Measurements from ENCODE around the gene DACT2. TPM values are rescaled to one million over a fixed set of nuclear protein-coding genes. Genes with fewer than 3 reads are reported as not detected.
"Not testable (repeated sequence)": the region's sequence is repeated elsewhere in the genome, so short reads cannot be mapped to it uniquely, and the experiment has no call there.

DACT2 gene
- total and polyA plus RNA-seq, 7 donors = 0.01 to 0.17 TPM; not detected in 5

DNA sequence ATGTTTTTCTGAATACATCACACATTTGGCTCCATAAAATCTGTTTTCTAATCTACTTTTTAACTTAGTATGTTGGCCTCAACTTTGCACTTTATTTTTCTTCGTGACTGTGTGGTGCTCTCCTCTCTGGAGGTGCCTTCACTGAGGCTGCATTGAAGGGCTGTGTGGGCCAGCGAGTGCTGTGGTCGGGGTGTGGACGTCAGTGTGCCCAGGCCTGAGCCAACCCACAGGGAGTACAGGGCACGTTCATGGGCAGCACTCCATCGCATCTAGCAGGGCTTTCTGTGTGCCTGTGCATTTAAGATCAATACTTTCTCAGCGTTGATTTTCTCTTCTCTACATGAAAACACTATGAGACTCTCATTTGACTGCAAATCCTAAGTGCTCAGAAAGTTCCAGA is 37.8 kb downstream of the DACT2 start:
- ATAC-seq = no peak
- Histone ChIP-seq H3K27me3 (ENCODE audit: insufficient read depth in 3 of 3, low read length in 2 of 3) (peaks cover 0 to 25% (median 16%) of the 10 kb centered on the region in 3 donors), H3K4me3 (no peak overlapping the region), H3K4me1 (no peaks in the 10 kb centered on the region), H3K36me3 (ENCODE audit: insufficient read depth in 1 of 2, low read depth in 1 of 2) (no peaks in the 10 kb centered on the region), H3K27ac (no peak overlapping the region), H3K9me3 (no peaks in the 10 kb centered on the region)
- DNase-seq = no peak
- WGBS, 3 donors = 78 to 91% (median 90%) methylated on average over 7 of the region's 7 CpGs
- intact Hi-C loops (cut with DNase I) = no loop called here
- TF ChIP-seq, protein P1, sequence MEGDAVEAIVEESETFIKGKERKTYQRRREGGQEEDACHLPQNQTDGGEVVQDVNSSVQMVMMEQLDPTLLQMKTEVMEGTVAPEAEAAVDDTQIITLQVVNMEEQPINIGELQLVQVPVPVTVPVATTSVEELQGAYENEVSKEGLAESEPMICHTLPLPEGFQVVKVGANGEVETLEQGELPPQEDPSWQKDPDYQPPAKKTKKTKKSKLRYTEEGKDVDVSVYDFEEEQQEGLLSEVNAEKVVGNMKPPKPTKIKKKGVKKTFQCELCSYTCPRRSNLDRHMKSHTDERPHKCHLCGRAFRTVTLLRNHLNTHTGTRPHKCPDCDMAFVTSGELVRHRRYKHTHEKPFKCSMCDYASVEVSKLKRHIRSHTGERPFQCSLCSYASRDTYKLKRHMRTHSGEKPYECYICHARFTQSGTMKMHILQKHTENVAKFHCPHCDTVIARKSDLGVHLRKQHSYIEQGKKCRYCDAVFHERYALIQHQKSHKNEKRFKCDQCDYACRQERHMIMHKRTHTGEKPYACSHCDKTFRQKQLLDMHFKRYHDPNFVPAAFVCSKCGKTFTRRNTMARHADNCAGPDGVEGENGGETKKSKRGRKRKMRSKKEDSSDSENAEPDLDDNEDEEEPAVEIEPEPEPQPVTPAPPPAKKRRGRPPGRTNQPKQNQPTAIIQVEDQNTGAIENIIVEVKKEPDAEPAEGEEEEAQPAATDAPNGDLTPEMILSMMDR (IDR thresholded peaks at IDR 0.05) = no peak

DNA sequence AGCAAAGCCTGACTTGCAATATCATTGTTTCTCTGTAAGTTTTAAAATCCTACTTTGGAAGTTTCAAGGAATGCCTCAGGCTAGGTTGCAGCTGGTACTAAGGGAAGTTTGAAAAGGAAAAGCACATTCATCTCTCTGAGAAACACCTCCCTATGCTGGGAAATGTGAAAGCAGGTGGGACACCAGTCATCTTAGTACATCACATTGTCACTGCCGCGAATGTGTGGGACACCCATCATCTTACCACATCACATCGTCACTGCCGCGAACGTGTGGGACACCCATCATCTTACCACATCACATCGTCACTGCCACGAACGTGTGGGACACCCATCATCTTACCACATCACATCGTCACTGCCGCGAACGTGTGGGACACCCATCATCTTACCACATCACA is 38.3 kb downstream of the DACT2 start:
- H3K36me3 ChIP-seq (ENCODE audit: insufficient read depth in 1 of 2, low read depth in 1 of 2); H3K4me1 ChIP-seq; ATAC-seq; H3K27ac ChIP-seq; DNase-seq; intact Hi-C loops (cut with DNase I); H3K4me3 ChIP-seq; H3K9me3 ChIP-seq: not testable (repeated sequence)
- WGBS, 3 donors = 93 to 95% (median 95%) methylated on average over 9 to 13 of the region's 13 CpGs
- peaks cover 0 to 25% (median 16%) of the 10 kb centered on the region in 3 donors for H3K27me3 ChIP-seq (ENCODE audit: insufficient read depth in 3 of 3, low read length in 2 of 3)

DNA sequence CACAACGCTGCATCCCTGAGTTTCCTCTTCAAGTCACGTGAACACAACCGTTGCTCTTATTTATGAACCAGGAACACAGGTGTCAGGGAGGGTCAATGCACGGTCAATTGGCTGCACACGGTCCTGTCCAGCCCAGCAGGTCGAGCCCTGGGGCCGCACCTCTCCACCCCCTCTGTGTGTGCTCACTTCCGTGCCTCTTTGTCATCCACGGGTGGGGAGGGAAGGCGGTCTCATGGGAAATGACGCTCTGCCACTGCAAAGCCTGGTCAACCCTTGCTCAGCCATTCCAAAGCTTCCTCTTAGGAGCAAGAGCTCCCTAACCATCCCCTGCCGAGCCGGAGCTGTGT is 38.7 kb downstream of the DACT2 start:
- WGBS, 3 donors = 47 to 56% (median 51%) methylated on average over 13 of the region's 13 CpGs
- ATAC-seq (no peak), DNase-seq (no peak)
- no peak overlapping the region for H3K27ac ChIP-seq
- no peaks in the 10 kb centered on the region for H3K9me3 ChIP-seq
- H3K4me3 ChIP-seq = no peak overlapping the region
- H3K36me3 ChIP-seq (ENCODE audit: insufficient read depth in 1 of 2, low read depth in 1 of 2) = no peaks in the 10 kb centered on the region
- TF ChIP-seq, protein P1 (IDR thresholded peaks at IDR 0.05) = no peak
- peaks cover 0 to 26% (median 16%) of the 10 kb centered on the region in 3 donors for H3K27me3 ChIP-seq (ENCODE audit: insufficient read depth in 3 of 3, low read length in 2 of 3)
- intact Hi-C loops (cut with DNase I) = no loop called here
- no peaks in the 10 kb centered on the region for H3K4me1 ChIP-seq

DNA sequence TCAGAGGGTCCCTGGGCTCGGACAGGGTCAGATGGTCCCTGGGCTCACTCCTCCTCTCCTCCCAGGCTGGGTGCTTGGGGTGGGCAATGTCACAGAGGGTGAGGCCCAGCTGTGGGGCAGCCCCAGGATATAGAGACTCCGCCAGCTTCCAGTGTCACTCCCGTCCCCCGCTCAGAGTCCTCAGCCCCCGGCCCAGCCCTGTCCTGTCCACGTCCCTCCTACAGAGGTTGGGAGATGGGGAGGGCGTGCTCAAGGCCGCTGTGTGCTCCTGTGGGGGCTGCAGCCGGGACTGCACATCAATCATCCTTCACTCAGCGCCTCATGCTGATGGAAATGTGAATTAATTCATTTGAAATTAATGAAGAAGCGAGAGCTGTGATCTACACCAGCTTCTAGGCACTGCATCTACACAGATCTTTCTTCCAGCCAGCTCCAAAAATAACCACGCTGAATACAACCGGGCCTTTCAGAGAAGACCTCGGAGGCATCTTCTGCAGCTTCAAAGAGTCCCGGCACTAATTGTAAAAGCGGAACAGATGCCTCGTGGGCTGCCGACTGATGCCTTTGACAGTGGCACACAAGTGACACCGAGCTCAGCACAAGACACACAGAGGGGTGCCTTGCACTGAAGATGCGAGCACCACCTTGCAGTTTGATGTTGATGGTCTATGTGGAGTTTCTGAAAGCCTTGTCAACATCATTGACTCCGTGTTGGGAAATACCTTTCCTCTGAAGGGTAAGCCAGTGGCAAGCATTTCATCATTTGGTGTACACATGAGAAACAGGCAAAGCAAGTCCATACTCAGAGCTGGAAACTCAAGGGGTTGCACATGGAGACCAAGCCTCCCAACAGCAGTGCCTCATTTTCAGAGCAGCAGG is 39.3 kb downstream of the DACT2 start:
- no peaks in the 10 kb centered on the region for H3K9me3 ChIP-seq
- ATAC-seq = no peak
- TF ChIP-seq, protein P1 (IDR thresholded peaks at IDR 0.05) = no peak
- 45 to 59% (median 50%) methylated on average over 20 to 21 of the region's 21 CpGs for WGBS, 3 donors
- H3K36me3 ChIP-seq (ENCODE audit: insufficient read depth in 1 of 2, low read depth in 1 of 2) = no peaks in the 10 kb centered on the region
- peaks cover 0 to 29% (median 16%) of the 10 kb centered on the region in 3 donors for H3K27me3 ChIP-seq (ENCODE audit: insufficient read depth in 3 of 3, low read length in 2 of 3)
- no peaks in the 10 kb centered on the region for H3K4me1 ChIP-seq
- intact Hi-C loops (cut with DNase I) = no loop called here
- H3K27ac ChIP-seq = no peak overlapping the region
- no peak for DNase-seq
- no peak overlapping the region for H3K4me3 ChIP-seq

DNA sequence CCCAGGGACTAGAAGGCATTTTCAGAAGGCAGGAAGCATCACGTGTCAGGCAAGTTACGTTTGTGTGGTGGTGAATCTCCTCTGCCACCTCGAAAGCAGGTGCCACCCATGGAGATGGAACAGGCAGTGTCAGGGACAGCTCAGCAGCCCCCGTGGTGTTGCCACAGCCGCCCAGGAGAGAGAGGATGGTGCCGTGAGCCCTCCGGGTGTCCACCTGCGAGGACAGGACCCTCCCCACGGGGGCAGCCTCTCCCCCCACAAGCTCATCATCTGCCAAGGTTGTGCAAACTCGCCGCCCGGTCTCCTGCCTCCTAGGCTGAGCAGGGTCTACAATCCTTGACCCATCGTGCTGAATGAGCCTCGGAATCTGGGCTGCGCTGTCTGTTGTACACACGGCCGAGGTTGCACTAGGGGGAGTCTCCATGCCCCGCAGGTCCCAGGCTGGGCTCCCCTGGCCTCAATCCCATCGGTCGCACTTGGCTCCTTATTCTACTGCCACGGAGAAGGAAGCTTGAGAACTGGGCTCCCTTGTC is 40.1 kb downstream of the DACT2 start:
- TF ChIP-seq, protein P1 (IDR thresholded peaks at IDR 0.05) = no peak
- ATAC-seq (no peak), DNase-seq (no peak)
- intact Hi-C loops (cut with DNase I) = no loop called here
- Histone ChIP-seq H3K4me1 (no peaks in the 10 kb centered on the region), H3K27ac (no peak overlapping the region), H3K9me3 (no peaks in the 10 kb centered on the region), H3K36me3 (ENCODE audit: insufficient read depth in 1 of 2, low read depth in 1 of 2) (no peaks in the 10 kb centered on the region), H3K4me3 (no peak overlapping the region), H3K27me3 (ENCODE audit: insufficient read depth in 3 of 3, low read length in 2 of 3) (peaks cover 0 to 36% (median 19%) of the 10 kb centered on the region in 3 donors)
- WGBS, 3 donors = 74 to 76% (median 74%) methylated on average over 21 of the region's 21 CpGs

Measured in psoas muscle (tissue), 8 donors.